Stimulated activated CD4-positive, alpha-beta T cell treated with anti-CD3 and anti-CD28 coated beads, Interleukin-12 subunit alpha, Interleukin-12 subunit beta, amount 100 ng/mL, for 48 hours (primary cell): ENCODE data around the gene KDM8.

ENCODE experiments used
- DNase-seq, 3 donors: peaks; one replicate each; pipeline ENCODE4 v3.0.0-alpha.2; 2020; ENCODE audit warnings: low read depth in 2 of 3, low spot score in 1 of 3

KDM8 gene

DNA sequence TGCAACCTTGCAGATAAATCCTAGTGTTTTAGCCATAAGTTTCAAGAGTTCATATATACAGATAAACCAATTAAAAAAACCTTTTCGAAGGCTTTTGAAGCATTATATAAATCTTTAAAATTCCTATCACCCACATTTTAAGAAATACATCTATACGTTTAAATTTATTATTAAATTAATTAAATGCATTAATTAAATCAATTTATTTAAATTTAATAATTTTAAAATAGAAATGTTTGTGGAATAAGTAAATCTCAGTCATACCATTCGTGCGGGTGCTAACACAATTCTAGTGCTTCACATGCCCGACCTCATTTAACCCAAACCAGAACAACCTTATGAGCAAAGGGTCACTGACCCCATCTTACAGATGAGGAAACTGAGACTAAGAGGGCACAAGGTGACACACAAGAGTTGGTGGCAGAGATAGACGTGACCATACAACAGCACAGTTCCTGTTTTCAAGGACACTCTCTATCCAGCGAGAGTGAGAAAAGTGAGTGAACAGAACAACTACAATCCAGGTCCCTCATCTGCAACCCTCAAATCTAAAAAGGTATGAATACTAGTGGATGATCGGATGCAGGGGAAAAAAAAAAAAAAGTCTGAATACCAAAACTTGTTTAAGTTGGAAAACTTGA is 63.8 kb downstream of the KDM8 start:
- no peak for DNase-seq

- peak; percentile 95 to 98 (median 98) for DNase-seq
These were observed 65.3 kb downstream of the KDM8 start, which contains the start of gene NSMCE1 for GRCh38 chr16:27268376-27269299. Gene NSMCE1 (minus strand): TSS chr16:27268772. CDS start chr16:27257570, 11,202 bp downstream.

- no peak for DNase-seq
These were observed 66.2 kb downstream of the KDM8 start for GRCh38 chr16:27269300-27270150.

DNA sequence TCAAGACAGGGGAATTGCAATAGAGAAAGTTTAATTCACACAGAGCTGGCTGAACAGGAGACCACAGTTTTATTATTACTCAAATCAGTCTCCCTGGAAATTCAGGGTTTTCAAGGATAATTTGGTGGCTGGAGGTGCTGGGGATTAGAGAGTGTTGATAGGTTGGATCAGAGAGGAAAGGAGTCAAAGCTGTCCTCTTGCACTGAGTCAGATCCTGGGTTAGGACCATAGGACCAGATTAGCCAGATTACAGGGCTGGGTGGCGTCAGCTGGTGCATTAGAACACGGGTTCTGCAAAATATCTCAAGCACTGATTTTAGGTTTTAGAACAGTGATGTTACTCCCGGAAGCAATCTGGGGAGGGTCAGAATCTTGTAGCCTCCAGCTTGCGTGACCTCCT is 67.0 kb downstream of the KDM8 start:
- DNase-seq: no peak
